Measurements from ENCODE around the gene WNT5B. TPM values are rescaled to one million over a fixed set of nuclear protein-coding genes. Genes with fewer than 3 reads are reported as not detected.

Gene WNT5B
- total and polyA plus RNA-seq, 2 donors = 4.1 to 4.8 TPM

GRCh38 chr12:1643043-1643442 lies 14.0 kb downstream of the WNT5B start:
- DNase-seq (ENCODE audit: low read depth in 6 of 9, low spot score in 9 of 9) = no peak
- WGBS = 99% methylated on average over 9 of the region's 9 CpGs
- Histone ChIP-seq H3K4me3 (ENCODE audit: low read length in 2 of 2) (no peak overlapping the region), H3K9me3 (ENCODE audit: control insufficient read depth in 2 of 2, insufficient read depth in 1 of 2, low read length in 1 of 2) (no peaks in the 10 kb centered on the region), H3K4me1 (ENCODE audit: control insufficient read depth in 2 of 2, insufficient read depth in 2 of 2, low read length in 2 of 2) (peaks cover 2 to 25% of the 10 kb centered on the region in 2 donors), H3K27ac (ENCODE audit: low read depth in 1 of 2, low read length in 1 of 2) (no peak overlapping the region), H3K36me3 (ENCODE audit: control insufficient read depth in 2 of 2, insufficient read depth in 2 of 2, low read length in 1 of 2) (peaks cover 0 to 5% of the 10 kb centered on the region in 2 donors), H3K27me3 (ENCODE audit: control insufficient read depth in 2 of 2, insufficient read depth in 1 of 2, low read length in 1 of 2) (no peaks in the 10 kb centered on the region)

GRCh38 chr12:1643905-1644533 lies 15.0 kb downstream of the WNT5B start:
- Histone ChIP-seq H3K36me3 (ENCODE audit: control insufficient read depth in 2 of 2, insufficient read depth in 2 of 2, low read length in 1 of 2) (peaks cover 0 to 5% of the 10 kb centered on the region in 2 donors), H3K4me1 (ENCODE audit: control insufficient read depth in 2 of 2, insufficient read depth in 2 of 2, low read length in 2 of 2) (peaks cover 5 to 31% of the 10 kb centered on the region in 2 donors), H3K27me3 (ENCODE audit: control insufficient read depth in 2 of 2, insufficient read depth in 1 of 2, low read length in 1 of 2) (peaks cover 0 to under 1% of the 10 kb centered on the region in 2 donors), H3K27ac (ENCODE audit: low read depth in 1 of 2, low read length in 1 of 2) (no peak overlapping the region), H3K4me3 (ENCODE audit: low read length in 2 of 2) (no peak overlapping the region), H3K9me3 (ENCODE audit: control insufficient read depth in 2 of 2, insufficient read depth in 1 of 2, low read length in 1 of 2) (no peaks in the 10 kb centered on the region)
- WGBS = 95% methylated on average over 7 of the region's 7 CpGs
- no peak for DNase-seq (ENCODE audit: low read depth in 6 of 9, low spot score in 9 of 9)

GRCh38 chr12:1644534-1645438 lies 15.8 kb downstream of the WNT5B start:
- DNase-seq (ENCODE audit: low read depth in 6 of 9, low spot score in 9 of 9) = no peak
- 78% methylated on average over 15 of the region's 15 CpGs for WGBS
- H3K4me1 ChIP-seq (ENCODE audit: control insufficient read depth in 2 of 2, insufficient read depth in 2 of 2, low read length in 2 of 2) = peaks cover 5 to 31% of the 10 kb centered on the region in 2 donors
- peaks cover 0 to 3% of the 10 kb centered on the region in 2 donors for H3K27me3 ChIP-seq (ENCODE audit: control insufficient read depth in 2 of 2, insufficient read depth in 1 of 2, low read length in 1 of 2)
- no peaks in the 10 kb centered on the region for H3K9me3 ChIP-seq (ENCODE audit: control insufficient read depth in 2 of 2, insufficient read depth in 1 of 2, low read length in 1 of 2)
- H3K4me3 ChIP-seq (ENCODE audit: low read length in 2 of 2) = no peak overlapping the region
- H3K27ac ChIP-seq (ENCODE audit: low read depth in 1 of 2, low read length in 1 of 2) = no peak overlapping the region
- H3K36me3 ChIP-seq (ENCODE audit: control insufficient read depth in 2 of 2, insufficient read depth in 2 of 2, low read length in 1 of 2) = peaks cover 0 to 5% of the 10 kb centered on the region in 2 donors

GRCh38 chr12:1645819-1646218 lies 16.8 kb downstream of the WNT5B start:
- Histone ChIP-seq H3K36me3 (ENCODE audit: control insufficient read depth in 2 of 2, insufficient read depth in 2 of 2, low read length in 1 of 2) (peaks cover 0 to 5% of the 10 kb centered on the region in 2 donors), H3K27ac (ENCODE audit: low read depth in 1 of 2, low read length in 1 of 2) (no peak overlapping the region), H3K4me1 (ENCODE audit: control insufficient read depth in 2 of 2, insufficient read depth in 2 of 2, low read length in 2 of 2) (peaks cover 5 to 31% of the 10 kb centered on the region in 2 donors), H3K4me3 (ENCODE audit: low read length in 2 of 2) (no peak overlapping the region), H3K9me3 (ENCODE audit: control insufficient read depth in 2 of 2, insufficient read depth in 1 of 2, low read length in 1 of 2) (no peaks in the 10 kb centered on the region), H3K27me3 (ENCODE audit: control insufficient read depth in 2 of 2, insufficient read depth in 1 of 2, low read length in 1 of 2) (peaks cover 0 to 3% of the 10 kb centered on the region in 2 donors)
- 98% methylated on average over 29 of the region's 29 CpGs for WGBS
- no peak for DNase-seq (ENCODE audit: low read depth in 6 of 9, low spot score in 9 of 9)

GRCh38 chr12:1646569-1647284 lies 17.7 kb downstream of the WNT5B start:
- Histone ChIP-seq H3K36me3 (ENCODE audit: control insufficient read depth in 2 of 2, insufficient read depth in 2 of 2, low read length in 1 of 2) (peaks cover 0 to 5% of the 10 kb centered on the region in 2 donors), H3K9me3 (ENCODE audit: control insufficient read depth in 2 of 2, insufficient read depth in 1 of 2, low read length in 1 of 2) (no peaks in the 10 kb centered on the region), H3K4me1 (ENCODE audit: control insufficient read depth in 2 of 2, insufficient read depth in 2 of 2, low read length in 2 of 2) (peaks cover 5 to 31% of the 10 kb centered on the region in 2 donors), H3K4me3 (ENCODE audit: low read length in 2 of 2) (no peak overlapping the region), H3K27ac (ENCODE audit: low read depth in 1 of 2, low read length in 1 of 2) (no peak overlapping the region), H3K27me3 (ENCODE audit: control insufficient read depth in 2 of 2, insufficient read depth in 1 of 2, low read length in 1 of 2) (peaks cover 0 to 3% of the 10 kb centered on the region in 2 donors)
- WGBS = 56% methylated on average over 21 of the region's 21 CpGs
- DNase-seq (ENCODE audit: low read depth in 6 of 9, low spot score in 9 of 9) = no peak

- no peaks in the 10 kb centered on the region for H3K9me3 ChIP-seq (ENCODE audit: control insufficient read depth in 2 of 2, insufficient read depth in 1 of 2, low read length in 1 of 2)
- DNase-seq (ENCODE audit: low read depth in 6 of 9, low spot score in 9 of 9) = no peak
- peaks cover 0 to 5% of the 10 kb centered on the region in 2 donors for H3K36me3 ChIP-seq (ENCODE audit: control insufficient read depth in 2 of 2, insufficient read depth in 2 of 2, low read length in 1 of 2)
- peaks cover 0 to 5% of the 10 kb centered on the region in 2 donors for H3K27me3 ChIP-seq (ENCODE audit: control insufficient read depth in 2 of 2, insufficient read depth in 1 of 2, low read length in 1 of 2)
- H3K27ac ChIP-seq (ENCODE audit: low read depth in 1 of 2, low read length in 1 of 2) = no peak overlapping the region
- no peak overlapping the region for H3K4me3 ChIP-seq (ENCODE audit: low read length in 2 of 2)
- 96% methylated on average over 3 of the region's 3 CpGs for WGBS
- H3K4me1 ChIP-seq (ENCODE audit: control insufficient read depth in 2 of 2, insufficient read depth in 2 of 2, low read length in 2 of 2) = peaks cover 5 to 31% of the 10 kb centered on the region in 2 donors
Measured at GRCh38 chr12:1647285-1647669, 18.2 kb downstream of the WNT5B start.

- H3K4me1 ChIP-seq (ENCODE audit: control insufficient read depth in 2 of 2, insufficient read depth in 2 of 2, low read length in 2 of 2) = peaks cover 5 to 19% of the 10 kb centered on the region in 2 donors
- no peak for DNase-seq (ENCODE audit: low read depth in 6 of 9, low spot score in 9 of 9)
- H3K27ac ChIP-seq (ENCODE audit: low read depth in 1 of 2, low read length in 1 of 2) = no peak overlapping the region
Measured at GRCh38 chr12:1650260-1650977, 21.4 kb downstream of the WNT5B start.

GRCh38 chr12:1650978-1651361 lies 21.9 kb downstream of the WNT5B start:
- H3K4me3 ChIP-seq (ENCODE audit: low read length in 2 of 2) = no peak overlapping the region
- H3K36me3 ChIP-seq (ENCODE audit: control insufficient read depth in 2 of 2, insufficient read depth in 2 of 2, low read length in 1 of 2) = peaks cover 0 to under 1% of the 10 kb centered on the region in 2 donors
- WGBS = 94% methylated on average over 6 of the region's 6 CpGs
- no peak for DNase-seq (ENCODE audit: low read depth in 6 of 9, low spot score in 9 of 9)
- peaks cover 0 to 5% of the 10 kb centered on the region in 2 donors for H3K27me3 ChIP-seq (ENCODE audit: control insufficient read depth in 2 of 2, insufficient read depth in 1 of 2, low read length in 1 of 2)
- H3K27ac ChIP-seq (ENCODE audit: low read depth in 1 of 2, low read length in 1 of 2) = no peak overlapping the region
- H3K9me3 ChIP-seq (ENCODE audit: control insufficient read depth in 2 of 2, insufficient read depth in 1 of 2, low read length in 1 of 2) = no peaks in the 10 kb centered on the region
- H3K4me1 ChIP-seq (ENCODE audit: control insufficient read depth in 2 of 2, insufficient read depth in 2 of 2, low read length in 2 of 2) = peaks cover 3 to 15% of the 10 kb centered on the region in 2 donors

More at GRCh38 chr12:1650260-1650977, 21.4 kb downstream of the WNT5B start:
- Histone ChIP-seq H3K4me3 (ENCODE audit: low read length in 2 of 2) (no peak overlapping the region), H3K9me3 (ENCODE audit: control insufficient read depth in 2 of 2, insufficient read depth in 1 of 2, low read length in 1 of 2) (no peaks in the 10 kb centered on the region), H3K36me3 (ENCODE audit: control insufficient read depth in 2 of 2, insufficient read depth in 2 of 2, low read length in 1 of 2) (peaks cover 0 to 5% of the 10 kb centered on the region in 2 donors), H3K27me3 (ENCODE audit: control insufficient read depth in 2 of 2, insufficient read depth in 1 of 2, low read length in 1 of 2) (peaks cover 0 to 5% of the 10 kb centered on the region in 2 donors)
- WGBS = 82% methylated on average over 5 of the region's 5 CpGs

Measured in thymus (tissue), 11 donors.